Measurements from ENCODE around the gene IRF7.

Gene IRF7

DNA sequence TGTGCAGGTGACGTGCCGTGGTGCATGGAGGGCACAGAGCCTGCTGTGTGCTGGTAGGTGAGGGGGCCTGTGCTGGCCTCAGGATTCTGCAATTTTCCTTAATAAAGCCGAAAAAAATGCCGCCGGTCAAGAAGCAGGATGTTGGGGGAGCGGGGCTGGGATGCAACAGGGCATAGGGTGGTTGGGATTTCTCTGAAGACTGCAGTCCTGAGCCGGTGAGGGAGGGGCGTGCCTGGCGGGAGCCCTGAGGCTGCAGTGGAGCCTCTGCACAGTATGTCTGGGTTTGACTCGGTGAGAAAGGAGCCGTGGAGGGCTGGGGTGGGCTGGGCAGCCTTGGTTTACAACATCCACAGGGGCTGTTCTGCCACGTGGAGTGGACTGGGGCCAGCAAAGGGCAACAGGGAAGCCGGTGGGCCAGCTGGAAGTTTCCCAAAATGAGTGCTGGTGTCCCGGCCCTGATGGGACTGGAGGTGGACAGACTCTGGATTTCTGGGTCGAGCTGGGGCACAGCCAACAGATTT, 7.7 kb upstream of the IRF7 start:
- H3K27ac ChIP-seq (ENCODE audit: low read length) = no peak overlapping the region
- no peaks in the 10 kb centered on the region for H3K36me3 ChIP-seq (replicated peaks; ENCODE audit: insufficient read depth, low read length)
- DNase-seq = no peak
- H2AFZ ChIP-seq (ENCODE audit: low read length) = no peak overlapping the region
- H3K9me3 ChIP-seq (replicated peaks; ENCODE audit: insufficient read depth, low read length) = no peaks in the 10 kb centered on the region
- H4K20me1 ChIP-seq (ENCODE audit: insufficient read depth, low read length) = no peaks in the 10 kb centered on the region
- TF ChIP-seq EZH2 (optimal IDR thresholded peaks at IDR 0.05; ENCODE audit: low read depth, low read length) (no peak), EZH2phosphoT487 (IDR thresholded peaks at IDR 0.05; ENCODE audit: low read length) (no peak)
- TF ChIP-seq, protein P1, sequence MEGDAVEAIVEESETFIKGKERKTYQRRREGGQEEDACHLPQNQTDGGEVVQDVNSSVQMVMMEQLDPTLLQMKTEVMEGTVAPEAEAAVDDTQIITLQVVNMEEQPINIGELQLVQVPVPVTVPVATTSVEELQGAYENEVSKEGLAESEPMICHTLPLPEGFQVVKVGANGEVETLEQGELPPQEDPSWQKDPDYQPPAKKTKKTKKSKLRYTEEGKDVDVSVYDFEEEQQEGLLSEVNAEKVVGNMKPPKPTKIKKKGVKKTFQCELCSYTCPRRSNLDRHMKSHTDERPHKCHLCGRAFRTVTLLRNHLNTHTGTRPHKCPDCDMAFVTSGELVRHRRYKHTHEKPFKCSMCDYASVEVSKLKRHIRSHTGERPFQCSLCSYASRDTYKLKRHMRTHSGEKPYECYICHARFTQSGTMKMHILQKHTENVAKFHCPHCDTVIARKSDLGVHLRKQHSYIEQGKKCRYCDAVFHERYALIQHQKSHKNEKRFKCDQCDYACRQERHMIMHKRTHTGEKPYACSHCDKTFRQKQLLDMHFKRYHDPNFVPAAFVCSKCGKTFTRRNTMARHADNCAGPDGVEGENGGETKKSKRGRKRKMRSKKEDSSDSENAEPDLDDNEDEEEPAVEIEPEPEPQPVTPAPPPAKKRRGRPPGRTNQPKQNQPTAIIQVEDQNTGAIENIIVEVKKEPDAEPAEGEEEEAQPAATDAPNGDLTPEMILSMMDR (IDR thresholded peaks at IDR 0.05; ENCODE audit: low read length) = no peak
- no peaks in the 10 kb centered on the region for H3K27me3 ChIP-seq (replicated peaks; ENCODE audit: insufficient read depth, low read length)
- peaks cover 4% of the 10 kb centered on the region for H3F3A ChIP-seq (ENCODE audit: insufficient read depth, low read length)
- no peak overlapping the region for H3K4me3 ChIP-seq (ENCODE audit: low read length)
- no peaks in the 10 kb centered on the region for H3K79me2 ChIP-seq (ENCODE audit: low read length)
- no peaks in the 10 kb centered on the region for H3K9me2 ChIP-seq (replicated peaks; ENCODE audit: insufficient read depth, low read length)
- H3K9ac ChIP-seq (ENCODE audit: low read length) = no peak overlapping the region
- no peak overlapping the region for H3K4me2 ChIP-seq (ENCODE audit: low read depth, low read length)
- H3K4me1 ChIP-seq (ENCODE audit: low read length) = peaks cover 5% of the 10 kb centered on the region

DNA sequence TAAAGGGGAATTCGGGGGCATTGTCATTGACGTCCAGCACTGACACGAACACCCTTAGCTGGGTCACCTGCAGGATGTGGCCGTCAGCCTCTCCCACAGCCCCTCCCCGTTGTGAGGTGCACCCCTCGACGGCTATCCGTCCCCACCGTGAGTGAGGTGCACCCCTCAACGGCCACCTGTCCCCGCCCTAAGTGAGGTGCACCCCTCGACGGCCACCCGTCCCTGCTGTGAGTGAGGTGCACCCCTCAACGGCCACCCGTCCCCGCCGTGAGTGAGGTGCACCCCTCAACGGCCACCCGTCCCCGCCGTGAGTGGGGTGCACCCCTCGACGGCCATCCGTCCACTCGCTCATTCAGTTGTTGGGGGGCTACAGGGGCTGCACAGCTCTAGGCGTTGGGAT, 6.1 kb upstream of the IRF7 start:
- Histone ChIP-seq H3K79me2 (ENCODE audit: low read length) (no peaks in the 10 kb centered on the region), H3K9ac (ENCODE audit: low read length) (no peak overlapping the region), H3K4me3 (ENCODE audit: low read length) (no peak overlapping the region), H4K20me1 (ENCODE audit: insufficient read depth, low read length) (no peaks in the 10 kb centered on the region), H3K4me2 (ENCODE audit: low read depth, low read length) (no peak overlapping the region), H3K9me3 (replicated peaks; ENCODE audit: insufficient read depth, low read length) (no peaks in the 10 kb centered on the region), H3K9me2 (replicated peaks; ENCODE audit: insufficient read depth, low read length) (no peaks in the 10 kb centered on the region), H2AFZ (ENCODE audit: low read length) (no peak overlapping the region), H3K27me3 (replicated peaks; ENCODE audit: insufficient read depth, low read length) (no peaks in the 10 kb centered on the region), H3K4me1 (ENCODE audit: low read length) (no peaks in the 10 kb centered on the region), H3K36me3 (replicated peaks; ENCODE audit: insufficient read depth, low read length) (no peaks in the 10 kb centered on the region), H3F3A (ENCODE audit: insufficient read depth, low read length) (no peaks in the 10 kb centered on the region), H3K27ac (ENCODE audit: low read length) (no peak overlapping the region)
- DNase-seq = no peak
- TF ChIP-seq EZH2 (optimal IDR thresholded peaks at IDR 0.05; ENCODE audit: low read depth, low read length) (no peak), EZH2phosphoT487 (IDR thresholded peaks at IDR 0.05; ENCODE audit: low read length) (no peak)
- TF ChIP-seq, protein P1 (IDR thresholded peaks at IDR 0.05; ENCODE audit: low read length) = no peak

DNA sequence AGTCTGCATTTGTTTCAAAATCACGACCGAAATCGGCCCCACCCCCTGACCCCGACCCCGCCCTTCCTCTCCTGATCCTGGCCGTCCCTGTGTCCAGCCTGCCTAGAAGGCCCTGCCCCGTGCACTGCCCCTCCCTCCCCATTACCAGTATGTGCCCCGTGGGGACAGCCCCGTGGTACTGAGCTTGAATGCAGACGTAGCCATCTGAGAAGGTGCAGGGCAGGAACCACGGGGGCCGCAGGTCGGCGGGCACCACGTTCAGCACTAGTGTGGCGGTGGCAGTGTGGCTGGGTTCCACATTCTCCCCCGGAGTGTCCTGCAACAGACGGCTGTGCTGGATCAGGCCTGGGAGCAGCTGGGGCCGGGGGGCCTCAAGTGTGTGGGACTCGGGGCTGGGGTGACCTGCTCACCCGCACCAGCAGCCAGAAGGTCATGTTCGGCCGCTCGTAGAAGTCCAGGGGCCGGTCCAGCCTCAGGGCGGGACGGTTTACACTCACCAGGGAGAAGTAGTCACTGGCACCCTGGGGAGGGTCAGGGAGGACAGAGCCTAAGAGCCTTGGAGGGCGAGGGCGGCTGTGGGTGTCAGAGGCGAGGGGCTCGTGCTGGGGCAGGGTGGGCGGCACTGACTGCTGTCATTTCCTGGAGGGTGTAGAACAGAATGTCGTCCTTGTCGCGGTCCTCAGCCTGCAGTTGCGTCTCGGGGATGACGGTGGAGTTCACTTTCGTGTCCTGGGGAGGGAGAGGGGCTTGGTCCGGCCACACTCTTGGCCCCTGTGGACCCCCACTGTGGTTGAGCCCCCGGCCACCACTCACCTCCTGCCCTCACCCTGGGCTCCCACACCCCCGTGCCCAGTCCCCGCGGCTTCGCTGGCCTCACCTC, 5.4 kb upstream of the IRF7 start:
- H3K9me2 ChIP-seq (replicated peaks; ENCODE audit: insufficient read depth, low read length) = no peaks in the 10 kb centered on the region
- no peaks in the 10 kb centered on the region for H3K27me3 ChIP-seq (replicated peaks; ENCODE audit: insufficient read depth, low read length)
- H4K20me1 ChIP-seq (ENCODE audit: insufficient read depth, low read length) = no peaks in the 10 kb centered on the region
- H2AFZ ChIP-seq (ENCODE audit: low read length) = no peak overlapping the region
- TF ChIP-seq EZH2phosphoT487 (IDR thresholded peaks at IDR 0.05; ENCODE audit: low read length) (no peak), EZH2 (optimal IDR thresholded peaks at IDR 0.05; ENCODE audit: low read depth, low read length) (no peak)
- TF ChIP-seq, protein P1 (IDR thresholded peaks at IDR 0.05; ENCODE audit: low read length) = no peak
- H3K27ac ChIP-seq (ENCODE audit: low read length) = no peak overlapping the region
- no peak overlapping the region for H3K9ac ChIP-seq (ENCODE audit: low read length)
- H3K4me2 ChIP-seq (ENCODE audit: low read depth, low read length) = no peak overlapping the region
- no peaks in the 10 kb centered on the region for H3K9me3 ChIP-seq (replicated peaks; ENCODE audit: insufficient read depth, low read length)
- H3K4me1 ChIP-seq (ENCODE audit: low read length) = peaks cover 4% of the 10 kb centered on the region; the same call in 1 of the 2 replicates
- peaks cover 4% of the 10 kb centered on the region for H3F3A ChIP-seq (ENCODE audit: insufficient read depth, low read length)
- DNase-seq = no peak
- H3K36me3 ChIP-seq (replicated peaks; ENCODE audit: insufficient read depth, low read length) = no peaks in the 10 kb centered on the region
- no peaks in the 10 kb centered on the region for H3K79me2 ChIP-seq (ENCODE audit: low read length)
- H3K4me3 ChIP-seq (ENCODE audit: low read length) = no peak overlapping the region
